ENCODE data around the gene PLEKHH1. TPM values are rescaled to one million over a fixed set of nuclear protein-coding genes. Genes with fewer than 3 reads are reported as not detected.
A peak's percentile ranks its signal among the peaks of the same experiment; 100 is the strongest.

The PLEKHH1 gene
- total and polyA plus RNA-seq, 2 experiments from 2014 or later: 14.7 to 33.9 TPM

DNA sequence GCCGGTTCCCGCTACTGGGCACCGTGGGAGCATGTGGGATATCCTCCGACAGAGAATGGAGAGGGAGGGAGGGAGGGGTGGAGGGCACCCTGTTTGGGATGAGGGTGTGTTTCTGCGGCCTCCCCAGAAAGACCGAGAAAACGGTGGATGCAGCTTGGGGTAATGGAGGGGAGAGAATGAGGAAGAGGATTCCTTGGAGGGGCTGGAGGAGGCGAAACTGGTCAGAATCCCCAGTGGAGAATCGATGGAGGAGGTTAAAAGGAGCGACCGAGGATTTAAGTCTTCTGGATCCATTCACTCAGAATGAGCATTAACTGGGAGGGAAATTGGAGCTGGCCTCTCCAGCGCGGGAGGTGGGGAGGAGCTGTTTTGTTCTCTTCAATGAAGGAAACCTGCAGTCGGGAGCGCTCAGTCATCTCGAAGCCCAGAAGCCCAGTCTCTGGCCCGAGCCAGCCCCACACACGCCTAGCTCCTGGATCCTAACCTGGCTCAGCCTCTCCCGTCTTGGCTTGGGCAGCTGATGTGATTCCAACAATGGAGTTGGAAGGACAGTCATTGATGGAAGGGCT, 87.2 kb downstream of the PLEKHH1 start:
- Histone ChIP-seq H4K20me1 (replicated peaks; ENCODE audit: insufficient read depth) (no peaks in the 10 kb centered on the region), H3K27me3 (ENCODE audit: insufficient read depth) (peaks cover 17% of the 10 kb centered on the region), H3K27ac (ENCODE audit: low read depth) (no peak overlapping the region), H3K36me3 (ENCODE audit: insufficient read depth) (peaks cover 5% of the 10 kb centered on the region; the same call in 1 of the 2 replicates), H3K79me2 (replicated peaks; ENCODE audit: insufficient read depth) (no peaks in the 10 kb centered on the region), H3K4me2 (peak overlapping the region; percentile 93), H3F3A (replicated peaks; ENCODE audit: low read depth) (no peaks in the 10 kb centered on the region), H2AFZ (peak overlapping the region; percentile 97), H3K4me3 (peak overlapping the region; percentile 94), H3K9me2 (ENCODE audit: insufficient read depth) (no peaks in the 10 kb centered on the region), H3K4me1 (ENCODE audit: insufficient read depth) (peaks cover 14% of the 10 kb centered on the region)
- Mint-ChIP-seq H3K4me1 (peaks cover 26% of the 10 kb centered on the region), H3K9me3 (no peaks in the 10 kb centered on the region), H3K27ac (peak overlapping the region; percentile 92), H3K4me3 (peak overlapping the region; percentile 98), H3K36me3 (ENCODE audit: low read depth) (peaks cover 23% of the 10 kb centered on the region), H3K27me3 (ENCODE audit: insufficient read depth, low read depth, poor library complexity) (peaks cover 13% of the 10 kb centered on the region)
- no peak for TF ChIP-seq EZH2phosphoT487 (IDR thresholded peaks at IDR 0.05; ENCODE audit: unreplicated experiment)
- TF ChIP-seq CREB1 (CRISPR knock-in tag; IDR thresholded peaks at IDR 0.05; ENCODE audit: low read depth): no peak
- TF ChIP-seq, protein P1, sequence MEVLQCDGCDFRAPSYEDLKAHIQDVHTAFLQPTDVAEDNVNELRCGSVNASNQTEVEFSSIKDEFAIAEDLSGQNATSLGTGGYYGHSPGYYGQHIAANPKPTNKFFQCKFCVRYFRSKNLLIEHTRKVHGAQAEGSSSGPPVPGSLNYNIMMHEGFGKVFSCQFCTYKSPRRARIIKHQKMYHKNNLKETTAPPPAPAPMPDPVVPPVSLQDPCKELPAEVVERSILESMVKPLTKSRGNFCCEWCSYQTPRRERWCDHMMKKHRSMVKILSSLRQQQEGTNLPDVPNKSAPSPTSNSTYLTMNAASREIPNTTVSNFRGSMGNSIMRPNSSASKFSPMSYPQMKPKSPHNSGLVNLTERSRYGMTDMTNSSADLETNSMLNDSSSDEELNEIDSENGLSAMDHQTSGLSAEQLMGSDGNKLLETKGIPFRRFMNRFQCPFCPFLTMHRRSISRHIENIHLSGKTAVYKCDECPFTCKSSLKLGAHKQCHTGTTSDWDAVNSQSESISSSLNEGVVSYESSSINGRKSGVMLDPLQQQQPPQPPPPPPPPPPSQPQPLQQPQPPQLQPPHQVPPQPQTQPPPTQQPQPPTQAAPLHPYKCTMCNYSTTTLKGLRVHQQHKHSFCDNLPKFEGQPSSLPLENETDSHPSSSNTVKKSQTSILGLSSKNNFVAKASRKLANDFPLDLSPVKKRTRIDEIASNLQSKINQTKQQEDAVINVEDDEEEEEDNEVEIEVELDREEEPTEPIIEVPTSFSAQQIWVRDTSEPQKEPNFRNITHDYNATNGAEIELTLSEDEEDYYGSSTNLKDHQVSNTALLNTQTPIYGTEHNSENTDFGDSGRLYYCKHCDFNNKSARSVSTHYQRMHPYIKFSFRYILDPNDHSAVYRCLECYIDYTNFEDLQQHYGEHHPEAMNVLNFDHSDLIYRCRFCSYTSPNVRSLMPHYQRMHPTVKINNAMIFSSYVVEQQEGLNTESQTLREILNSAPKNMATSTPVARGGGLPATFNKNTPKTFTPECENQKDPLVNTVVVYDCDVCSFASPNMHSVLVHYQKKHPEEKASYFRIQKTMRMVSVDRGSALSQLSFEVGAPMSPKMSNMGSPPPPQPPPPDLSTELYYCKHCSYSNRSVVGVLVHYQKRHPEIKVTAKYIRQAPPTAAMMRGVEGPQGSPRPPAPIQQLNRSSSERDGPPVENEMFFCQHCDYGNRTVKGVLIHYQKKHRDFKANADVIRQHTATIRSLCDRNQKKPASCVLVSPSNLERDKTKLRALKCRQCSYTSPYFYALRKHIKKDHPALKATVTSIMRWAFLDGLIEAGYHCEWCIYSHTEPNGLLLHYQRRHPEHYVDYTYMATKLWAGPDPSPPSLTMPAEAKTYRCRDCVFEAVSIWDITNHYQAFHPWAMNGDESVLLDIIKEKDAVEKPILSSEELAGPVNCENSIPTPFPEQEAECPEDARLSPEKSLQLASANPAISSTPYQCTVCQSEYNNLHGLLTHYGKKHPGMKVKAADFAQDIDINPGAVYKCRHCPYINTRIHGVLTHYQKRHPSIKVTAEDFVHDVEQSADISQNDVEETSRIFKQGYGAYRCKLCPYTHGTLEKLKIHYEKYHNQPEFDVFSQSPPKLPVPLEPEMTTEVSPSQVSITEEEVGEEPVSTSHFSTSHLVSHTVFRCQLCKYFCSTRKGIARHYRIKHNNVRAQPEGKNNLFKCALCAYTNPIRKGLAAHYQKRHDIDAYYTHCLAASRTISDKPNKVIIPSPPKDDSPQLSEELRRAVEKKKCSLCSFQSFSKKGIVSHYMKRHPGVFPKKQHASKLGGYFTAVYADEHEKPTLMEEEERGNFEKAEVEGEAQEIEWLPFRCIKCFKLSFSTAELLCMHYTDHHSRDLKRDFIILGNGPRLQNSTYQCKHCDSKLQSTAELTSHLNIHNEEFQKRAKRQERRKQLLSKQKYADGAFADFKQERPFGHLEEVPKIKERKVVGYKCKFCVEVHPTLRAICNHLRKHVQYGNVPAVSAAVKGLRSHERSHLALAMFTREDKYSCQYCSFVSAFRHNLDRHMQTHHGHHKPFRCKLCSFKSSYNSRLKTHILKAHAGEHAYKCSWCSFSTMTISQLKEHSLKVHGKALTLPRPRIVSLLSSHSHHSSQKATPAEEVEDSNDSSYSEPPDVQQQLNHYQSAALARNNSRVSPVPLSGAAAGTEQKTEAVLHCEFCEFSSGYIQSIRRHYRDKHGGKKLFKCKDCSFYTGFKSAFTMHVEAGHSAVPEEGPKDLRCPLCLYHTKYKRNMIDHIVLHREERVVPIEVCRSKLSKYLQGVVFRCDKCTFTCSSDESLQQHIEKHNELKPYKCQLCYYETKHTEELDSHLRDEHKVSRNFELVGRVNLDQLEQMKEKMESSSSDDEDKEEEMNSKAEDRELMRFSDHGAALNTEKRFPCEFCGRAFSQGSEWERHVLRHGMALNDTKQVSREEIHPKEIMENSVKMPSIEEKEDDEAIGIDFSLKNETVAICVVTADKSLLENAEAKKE (CRISPR knock-in tag; IDR thresholded peaks at IDR 0.05): no peak
- no peak for TF ChIP-seq ZNF114 (CRISPR knock-in tag; IDR thresholded peaks at IDR 0.05)
- TF ChIP-seq JUNB (IDR thresholded peaks at IDR 0.05; ENCODE audit: unreplicated experiment): no peak
- TF ChIP-seq ZNF331 (CRISPR knock-in tag; IDR thresholded peaks at IDR 0.05; ENCODE audit: low read depth): no peak
- TF ChIP-seq, protein P2, sequence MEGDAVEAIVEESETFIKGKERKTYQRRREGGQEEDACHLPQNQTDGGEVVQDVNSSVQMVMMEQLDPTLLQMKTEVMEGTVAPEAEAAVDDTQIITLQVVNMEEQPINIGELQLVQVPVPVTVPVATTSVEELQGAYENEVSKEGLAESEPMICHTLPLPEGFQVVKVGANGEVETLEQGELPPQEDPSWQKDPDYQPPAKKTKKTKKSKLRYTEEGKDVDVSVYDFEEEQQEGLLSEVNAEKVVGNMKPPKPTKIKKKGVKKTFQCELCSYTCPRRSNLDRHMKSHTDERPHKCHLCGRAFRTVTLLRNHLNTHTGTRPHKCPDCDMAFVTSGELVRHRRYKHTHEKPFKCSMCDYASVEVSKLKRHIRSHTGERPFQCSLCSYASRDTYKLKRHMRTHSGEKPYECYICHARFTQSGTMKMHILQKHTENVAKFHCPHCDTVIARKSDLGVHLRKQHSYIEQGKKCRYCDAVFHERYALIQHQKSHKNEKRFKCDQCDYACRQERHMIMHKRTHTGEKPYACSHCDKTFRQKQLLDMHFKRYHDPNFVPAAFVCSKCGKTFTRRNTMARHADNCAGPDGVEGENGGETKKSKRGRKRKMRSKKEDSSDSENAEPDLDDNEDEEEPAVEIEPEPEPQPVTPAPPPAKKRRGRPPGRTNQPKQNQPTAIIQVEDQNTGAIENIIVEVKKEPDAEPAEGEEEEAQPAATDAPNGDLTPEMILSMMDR (conservative IDR thresholded peaks at IDR 0.05; ENCODE audit: low read depth in 2 of 2): no peak
- TF ChIP-seq, protein P3, sequence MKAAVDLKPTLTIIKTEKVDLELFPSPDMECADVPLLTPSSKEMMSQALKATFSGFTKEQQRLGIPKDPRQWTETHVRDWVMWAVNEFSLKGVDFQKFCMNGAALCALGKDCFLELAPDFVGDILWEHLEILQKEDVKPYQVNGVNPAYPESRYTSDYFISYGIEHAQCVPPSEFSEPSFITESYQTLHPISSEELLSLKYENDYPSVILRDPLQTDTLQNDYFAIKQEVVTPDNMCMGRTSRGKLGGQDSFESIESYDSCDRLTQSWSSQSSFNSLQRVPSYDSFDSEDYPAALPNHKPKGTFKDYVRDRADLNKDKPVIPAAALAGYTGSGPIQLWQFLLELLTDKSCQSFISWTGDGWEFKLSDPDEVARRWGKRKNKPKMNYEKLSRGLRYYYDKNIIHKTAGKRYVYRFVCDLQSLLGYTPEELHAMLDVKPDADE (IDR thresholded peaks at IDR 0.05): no peak
- TF ChIP-seq, protein P4, sequence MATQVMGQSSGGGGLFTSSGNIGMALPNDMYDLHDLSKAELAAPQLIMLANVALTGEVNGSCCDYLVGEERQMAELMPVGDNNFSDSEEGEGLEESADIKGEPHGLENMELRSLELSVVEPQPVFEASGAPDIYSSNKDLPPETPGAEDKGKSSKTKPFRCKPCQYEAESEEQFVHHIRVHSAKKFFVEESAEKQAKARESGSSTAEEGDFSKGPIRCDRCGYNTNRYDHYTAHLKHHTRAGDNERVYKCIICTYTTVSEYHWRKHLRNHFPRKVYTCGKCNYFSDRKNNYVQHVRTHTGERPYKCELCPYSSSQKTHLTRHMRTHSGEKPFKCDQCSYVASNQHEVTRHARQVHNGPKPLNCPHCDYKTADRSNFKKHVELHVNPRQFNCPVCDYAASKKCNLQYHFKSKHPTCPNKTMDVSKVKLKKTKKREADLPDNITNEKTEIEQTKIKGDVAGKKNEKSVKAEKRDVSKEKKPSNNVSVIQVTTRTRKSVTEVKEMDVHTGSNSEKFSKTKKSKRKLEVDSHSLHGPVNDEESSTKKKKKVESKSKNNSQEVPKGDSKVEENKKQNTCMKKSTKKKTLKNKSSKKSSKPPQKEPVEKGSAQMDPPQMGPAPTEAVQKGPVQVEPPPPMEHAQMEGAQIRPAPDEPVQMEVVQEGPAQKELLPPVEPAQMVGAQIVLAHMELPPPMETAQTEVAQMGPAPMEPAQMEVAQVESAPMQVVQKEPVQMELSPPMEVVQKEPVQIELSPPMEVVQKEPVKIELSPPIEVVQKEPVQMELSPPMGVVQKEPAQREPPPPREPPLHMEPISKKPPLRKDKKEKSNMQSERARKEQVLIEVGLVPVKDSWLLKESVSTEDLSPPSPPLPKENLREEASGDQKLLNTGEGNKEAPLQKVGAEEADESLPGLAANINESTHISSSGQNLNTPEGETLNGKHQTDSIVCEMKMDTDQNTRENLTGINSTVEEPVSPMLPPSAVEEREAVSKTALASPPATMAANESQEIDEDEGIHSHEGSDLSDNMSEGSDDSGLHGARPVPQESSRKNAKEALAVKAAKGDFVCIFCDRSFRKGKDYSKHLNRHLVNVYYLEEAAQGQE (IDR thresholded peaks at IDR 0.05; ENCODE audit: unreplicated experiment): no peak
- TF ChIP-seq POLR2AphosphoS5 (IDR thresholded peaks at IDR 0.05; ENCODE audit: low read depth): no peak
- no peak for TF ChIP-seq EZH2 (IDR thresholded peaks at IDR 0.05; ENCODE audit: low read depth, unreplicated experiment)
- TF ChIP-seq NANOG (IDR thresholded peaks at IDR 0.05; ENCODE audit: borderline replicate concordance): no peak
- TF ChIP-seq STAT1 (IDR thresholded peaks at IDR 0.05; ENCODE audit: unreplicated experiment): no peak
- ATAC-seq (peak; percentile 59), DNase-seq (ENCODE audit: low spot score) (peak; percentile 77)

All from GM23338 (cell line).